HEK293 (cell line): ENCODE measurements around the gene SGSM2.

Experiments used
- KLF10 ChIP-seq: fragments of 450-650 bp; IDR thresholded peaks from 2 replicates; pipeline ENCODE4 v1.5.1; 2018; ENCODE audit warnings: missing biosample characterization, mild to moderate bottlenecking, missing genetic modification characterization
- MEIS1 ChIP-seq: sonication (generic); formaldehyde crosslinking; IDR thresholded peaks from 2 replicates; pipeline ENCODE4 v1.8.1; 2022; ENCODE audit warnings: missing genetic modification reagents, mild to moderate bottlenecking, borderline replicate concordance
- PATZ1 ChIP-seq: fragments of 450-650 bp; formaldehyde crosslinking; IDR thresholded peaks from 2 replicates; pipeline ENCODE4 v1.5.1; 2016; ENCODE audit warnings: missing biosample characterization, missing genetic modification characterization
- PRDM10 ChIP-seq: fragments of 450-650 bp; formaldehyde crosslinking; IDR thresholded peaks from 2 replicates; pipeline ENCODE4 v1.5.1; 2016; ENCODE audit warnings: missing biosample characterization, missing genetic modification characterization
- REPIN1 ChIP-seq: fragments of 450-650 bp; formaldehyde crosslinking; IDR thresholded peaks from 2 replicates; pipeline ENCODE4 v1.5.1; 2017; ENCODE audit warnings: missing biosample characterization, missing genetic modification characterization, low read depth
- SCRT1 ChIP-seq: fragments of 450-650 bp; formaldehyde crosslinking; IDR thresholded peaks from 2 replicates; pipeline ENCODE4 v1.5.1; 2016; ENCODE audit warnings: missing biosample characterization, missing genetic modification characterization, borderline replicate concordance
- ZBTB48 ChIP-seq: fragments of 450-650 bp; formaldehyde crosslinking; IDR thresholded peaks from 2 replicates; pipeline ENCODE4 v1.5.1; 2016; ENCODE audit warnings: missing biosample characterization, missing genetic modification characterization
- ZFP69B ChIP-seq: fragments of 450-650 bp; formaldehyde crosslinking; IDR thresholded peaks from 2 replicates; pipeline ENCODE4 v1.5.1; 2016; ENCODE audit warnings: missing biosample characterization, missing genetic modification characterization
- ZNF114 ChIP-seq: fragments of 450-650 bp; formaldehyde crosslinking; IDR thresholded peaks from 2 replicates; pipeline ENCODE4 v1.5.0; 2017; ENCODE audit warnings: missing biosample characterization, missing genetic modification characterization
- ZNF148 ChIP-seq: fragments of 450-650 bp; formaldehyde crosslinking; IDR thresholded peaks from 2 replicates; pipeline ENCODE4 v1.5.0; 2017; ENCODE audit warnings: missing biosample characterization, missing genetic modification characterization, borderline replicate concordance
- ZNF211 ChIP-seq: fragments of 450-650 bp; formaldehyde crosslinking; IDR thresholded peaks from 2 replicates; pipeline ENCODE4 v1.5.1; 2016; ENCODE audit warnings: low read depth, missing biosample characterization, missing genetic modification characterization
- ZNF223 ChIP-seq: fragments of 450-650 bp; formaldehyde crosslinking; IDR thresholded peaks from 2 replicates; pipeline ENCODE4 v1.5.1; 2016; ENCODE audit warnings: missing biosample characterization, missing genetic modification characterization
- ZNF24 ChIP-seq: fragments of 450-650 bp; formaldehyde crosslinking; IDR thresholded peaks from 2 replicates; pipeline ENCODE4 v1.5.1; 2016; ENCODE audit warnings: missing biosample characterization, missing genetic modification characterization
- ZNF280C ChIP-seq: fragments of 450-650 bp; formaldehyde crosslinking; IDR thresholded peaks from 2 replicates; pipeline ENCODE4 v1.5.1; 2016; ENCODE audit warnings: missing biosample characterization, missing genetic modification characterization
- ZNF37A ChIP-seq: fragments of 450-650 bp; IDR thresholded peaks from 2 replicates; pipeline ENCODE4 v1.5.1; 2018; ENCODE audit warnings: missing biosample characterization, missing genetic modification characterization
- ZNF391 ChIP-seq: fragments of 450-650 bp; formaldehyde crosslinking; IDR thresholded peaks from 2 replicates; pipeline ENCODE4 v1.5.1; 2016; ENCODE audit warnings: low read depth, missing biosample characterization, missing genetic modification characterization, borderline replicate concordance
- ZNF398 ChIP-seq: fragments of 450-650 bp; formaldehyde crosslinking; IDR thresholded peaks from 2 replicates; pipeline ENCODE4 v1.5.1; 2017; ENCODE audit warnings: missing biosample characterization, missing genetic modification characterization
- ZNF473 ChIP-seq: fragments of 450-650 bp; formaldehyde crosslinking; IDR thresholded peaks from 2 replicates; pipeline ENCODE4 v1.5.1; 2017; ENCODE audit warnings: missing biosample characterization, missing genetic modification characterization
- ZNF48 ChIP-seq: fragments of 450-650 bp; formaldehyde crosslinking; IDR thresholded peaks from 2 replicates; pipeline ENCODE4 v1.5.1; 2016; ENCODE audit warnings: missing biosample characterization, missing genetic modification characterization
- ZNF555 ChIP-seq: fragments of 450-650 bp; formaldehyde crosslinking; conservative IDR thresholded peaks from 2 replicates; pipeline ENCODE4 v1.5.1; 2017; ENCODE audit warnings: missing biosample characterization, mild to moderate bottlenecking, missing genetic modification characterization, inconsistent platforms
- ZNF600 ChIP-seq: fragments of 450-650 bp; formaldehyde crosslinking; IDR thresholded peaks from 2 replicates; pipeline ENCODE4 v1.5.1; 2016; ENCODE audit warnings: missing biosample characterization, missing genetic modification characterization
- ZNF623 ChIP-seq: fragments of 450-650 bp; formaldehyde crosslinking; IDR thresholded peaks from 2 replicates; pipeline ENCODE4 v1.5.1; 2016; ENCODE audit warnings: missing biosample characterization, missing genetic modification characterization
- ZNF843 ChIP-seq: fragments of 450-650 bp; formaldehyde crosslinking; IDR thresholded peaks from 2 replicates; pipeline ENCODE4 v1.5.1; 2016; ENCODE audit warnings: missing biosample characterization, missing genetic modification characterization
- ZSCAN23 ChIP-seq: fragments of 450-650 bp; formaldehyde crosslinking; IDR thresholded peaks from 2 replicates; pipeline ENCODE4 v1.5.1; 2016; ENCODE audit warnings: missing biosample characterization, missing genetic modification characterization
- ZSCAN5A ChIP-seq: fragments of 450-650 bp; formaldehyde crosslinking; IDR thresholded peaks from 2 replicates; pipeline ENCODE4 v1.5.1; 2016; ENCODE audit warnings: missing biosample characterization, missing genetic modification characterization

The SGSM2 gene

GRCh38 chr17:2395258-2396181 lies 58.2 kb downstream of the SGSM2 start (continued):
- TF ChIP-seq ZNF280C (tag by site-specific recombination) (no peak), MEIS1 (CRISPR knock-in tag) (no peak), ZNF555 (tag by site-specific recombination) (no peak), ZNF398 (peak; percentile 53; the same call in 1 of the 2 replicates), PRDM10 (no peak), ZNF211 (no peak), ZNF391 (tag by site-specific recombination) (no peak), ZNF37A (tag by site-specific recombination) (no peak), ZSCAN23 (tag by site-specific recombination) (no peak), ZNF223 (tag by site-specific recombination) (no peak), ZFP69B (tag by site-specific recombination) (0 out of 2 replicates have a peak, but pooled peaks have one; percentile 22), ZNF600 (tag by site-specific recombination) (peak; percentile 59), ZBTB48 (tag by site-specific recombination) (peak; percentile 97), ZNF623 (tag by site-specific recombination) (no peak), ZNF148 (tag by site-specific recombination) (no peak), ZNF114 (tag by site-specific recombination) (no peak), KLF10 (tag by site-specific recombination) (no peak), REPIN1 (tag by site-specific recombination) (no peak), PATZ1 (tag by site-specific recombination) (peak; percentile 39), ZSCAN5A (tag by site-specific recombination) (no peak), ZNF473 (no peak), ZNF843 (no peak), SCRT1 (no peak), ZNF48 (tag by site-specific recombination) (no peak), ZNF24 (tag by site-specific recombination) (no peak)
